Measurements from ENCODE around the gene ALPK3.

Gene ALPK3

GRCh38 chr15:84824260-84825007, 7.3 kb downstream of the ALPK3 start:
- peak; percentile 35 for DNase-seq (ENCODE audit: low spot score)

GRCh38 chr15:84826369-84826823, 9.2 kb downstream of the ALPK3 start:
- DNase-seq (ENCODE audit: low spot score) = peak; percentile 37

GRCh38 chr15:84827246-84827645, 10.1 kb downstream of the ALPK3 start:
- DNase-seq (ENCODE audit: low spot score) = no peak

GRCh38 chr15:84828086-84828908, 11.1 kb downstream of the ALPK3 start:
- no peak for DNase-seq (ENCODE audit: low spot score)

GRCh38 chr15:84829428-84829827, 12.3 kb downstream of the ALPK3 start:
- DNase-seq (ENCODE audit: low spot score) = no peak

- DNase-seq (ENCODE audit: low spot score) = no peak
These were observed 12.9 kb downstream of the ALPK3 start for GRCh38 chr15:84830036-84830435.

GRCh38 chr15:84831028-84831427, 13.9 kb downstream of the ALPK3 start:
- no peak for DNase-seq (ENCODE audit: low spot score)

- no peak for DNase-seq (ENCODE audit: low spot score)
These were observed 14.5 kb downstream of the ALPK3 start for GRCh38 chr15:84831613-84832012.

GRCh38 chr15:84832448-84833040, 15.4 kb downstream of the ALPK3 start:
- no peak for DNase-seq (ENCODE audit: low spot score)

GRCh38 chr15:84833447-84834228, 16.5 kb downstream of the ALPK3 start:
- no peak for DNase-seq (ENCODE audit: low spot score)

GRCh38 chr15:84834229-84834955, 17.2 kb downstream of the ALPK3 start:
- no peak for DNase-seq (ENCODE audit: low spot score)

GRCh38 chr15:84834969-84835368, 17.8 kb downstream of the ALPK3 start:
- no peak for DNase-seq (ENCODE audit: low spot score)

GRCh38 chr15:84835661-84836337, 18.6 kb downstream of the ALPK3 start:
- DNase-seq (ENCODE audit: low spot score) = no peak

GRCh38 chr15:84836844-84837243, 19.7 kb downstream of the ALPK3 start:
- no peak for DNase-seq (ENCODE audit: low spot score)

- DNase-seq (ENCODE audit: low spot score) = no peak
These were observed 22.6 kb downstream of the ALPK3 start for GRCh38 chr15:84839714-84840113.

GRCh38 chr15:84840255-84840654, 23.1 kb downstream of the ALPK3 start:
- no peak for DNase-seq (ENCODE audit: low spot score)

- no peak for DNase-seq (ENCODE audit: low spot score)
These were observed 23.7 kb downstream of the ALPK3 start for GRCh38 chr15:84840741-84841429.

- no peak for DNase-seq (ENCODE audit: low spot score)
These were observed 25.6 kb downstream of the ALPK3 start for GRCh38 chr15:84842781-84843180.

- no peak for DNase-seq (ENCODE audit: low spot score)
These were observed 27.8 kb downstream of the ALPK3 start for GRCh38 chr15:84844964-84845363.

- DNase-seq (ENCODE audit: low spot score) = peak; percentile 34
These were observed 28.5 kb downstream of the ALPK3 start for GRCh38 chr15:84845631-84846030.
